Brain microvascular endothelial cell (primary cell): ENCODE measurements around the gene PIEZO1.

Experiments used
- DNase-seq: peaks from one replicate; pipeline ENCODE4 v3.0.0-alpha.2; 2020
- H3K27ac ChIP-seq: fragments of 250-450 bp; sonication (Bioruptor Pico); 2 replicates; pipeline ENCODE4 v1.5.1; 2020; ENCODE audit warnings: mild to moderate bottlenecking, moderate library complexity
- H3K27me3 ChIP-seq: fragments of 250-450 bp; sonication (Bioruptor Pico); replicated peaks from 2 replicates; pipeline ENCODE4 v1.5.1; 2020; ENCODE audit warnings: mild to moderate bottlenecking
- H3K36me3 ChIP-seq: fragments of 250-450 bp; sonication (Bioruptor Pico); replicated peaks from 2 replicates; pipeline ENCODE4 v1.5.1; 2020; ENCODE audit warnings: mild to moderate bottlenecking
- H3K4me3 ChIP-seq: 2 replicates; pipeline ENCODE4 v1.5.1; 2011; ENCODE audit warnings: low read depth, mild to moderate bottlenecking, control low read depth, low read length, moderate library complexity
- in situ Hi-C: cut with HindIII; loops from 2 replicates; pipeline ENCODE4 v1.10.0; 2017; ENCODE audit warnings: low sequenced_read_pairs, low pct_ligation_motif_present
- TF ChIP-seq, protein P1 (sequence below): IDR thresholded peaks from 2 replicates; pipeline ENCODE4 v1.5.1; 2011; ENCODE audit warnings: low read depth, mild to moderate bottlenecking, moderate library complexity, low read length, control low read depth, inconsistent platforms; ENCODE audit errors: missing control alignments

PIEZO1 gene

GRCh38 chr16:88787579-88788314 lies 2.7 kb upstream of the PIEZO1 start:
- H3K27ac ChIP-seq = no peak overlapping the region
- DNase-seq = no peak
- TF ChIP-seq, protein P1, sequence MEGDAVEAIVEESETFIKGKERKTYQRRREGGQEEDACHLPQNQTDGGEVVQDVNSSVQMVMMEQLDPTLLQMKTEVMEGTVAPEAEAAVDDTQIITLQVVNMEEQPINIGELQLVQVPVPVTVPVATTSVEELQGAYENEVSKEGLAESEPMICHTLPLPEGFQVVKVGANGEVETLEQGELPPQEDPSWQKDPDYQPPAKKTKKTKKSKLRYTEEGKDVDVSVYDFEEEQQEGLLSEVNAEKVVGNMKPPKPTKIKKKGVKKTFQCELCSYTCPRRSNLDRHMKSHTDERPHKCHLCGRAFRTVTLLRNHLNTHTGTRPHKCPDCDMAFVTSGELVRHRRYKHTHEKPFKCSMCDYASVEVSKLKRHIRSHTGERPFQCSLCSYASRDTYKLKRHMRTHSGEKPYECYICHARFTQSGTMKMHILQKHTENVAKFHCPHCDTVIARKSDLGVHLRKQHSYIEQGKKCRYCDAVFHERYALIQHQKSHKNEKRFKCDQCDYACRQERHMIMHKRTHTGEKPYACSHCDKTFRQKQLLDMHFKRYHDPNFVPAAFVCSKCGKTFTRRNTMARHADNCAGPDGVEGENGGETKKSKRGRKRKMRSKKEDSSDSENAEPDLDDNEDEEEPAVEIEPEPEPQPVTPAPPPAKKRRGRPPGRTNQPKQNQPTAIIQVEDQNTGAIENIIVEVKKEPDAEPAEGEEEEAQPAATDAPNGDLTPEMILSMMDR = no peak
- no peak overlapping the region for H3K4me3 ChIP-seq
- in situ Hi-C loops = loop anchor here (10.0 kb wide), 1 partner anchor 103 kb away; the partner anchor contains the start of gene SNAI3
- H3K36me3 ChIP-seq = no peaks in the 10 kb centered on the region
- no peaks in the 10 kb centered on the region for H3K27me3 ChIP-seq

DNA sequence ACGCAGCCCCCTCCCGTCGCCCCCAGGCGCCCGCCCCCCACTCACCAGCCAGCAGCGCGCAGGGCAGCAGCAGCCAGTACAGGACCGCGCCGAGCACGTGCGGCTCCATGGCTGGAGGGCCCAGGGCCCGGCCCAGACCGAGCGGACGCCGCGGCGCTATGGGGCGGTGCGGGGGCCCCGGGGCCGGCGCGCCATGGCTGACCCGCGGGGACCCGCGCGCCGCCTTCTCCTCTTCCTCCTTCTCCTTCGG lies 239 bp downstream of the PIEZO1 start:
- peak overlapping the region; percentile 95 for H3K27ac ChIP-seq
- TF ChIP-seq, protein P1 = no peak
- DNase-seq = no peak
- H3K36me3 ChIP-seq = no peaks in the 10 kb centered on the region
- in situ Hi-C loops = loop anchor here (10.0 kb wide), 1 partner anchor 100 kb away; the partner anchor contains the start of gene SNAI3
- H3K4me3 ChIP-seq = peak overlapping the region; percentile 65
- H3K27me3 ChIP-seq = no peaks in the 10 kb centered on the region

DNA sequence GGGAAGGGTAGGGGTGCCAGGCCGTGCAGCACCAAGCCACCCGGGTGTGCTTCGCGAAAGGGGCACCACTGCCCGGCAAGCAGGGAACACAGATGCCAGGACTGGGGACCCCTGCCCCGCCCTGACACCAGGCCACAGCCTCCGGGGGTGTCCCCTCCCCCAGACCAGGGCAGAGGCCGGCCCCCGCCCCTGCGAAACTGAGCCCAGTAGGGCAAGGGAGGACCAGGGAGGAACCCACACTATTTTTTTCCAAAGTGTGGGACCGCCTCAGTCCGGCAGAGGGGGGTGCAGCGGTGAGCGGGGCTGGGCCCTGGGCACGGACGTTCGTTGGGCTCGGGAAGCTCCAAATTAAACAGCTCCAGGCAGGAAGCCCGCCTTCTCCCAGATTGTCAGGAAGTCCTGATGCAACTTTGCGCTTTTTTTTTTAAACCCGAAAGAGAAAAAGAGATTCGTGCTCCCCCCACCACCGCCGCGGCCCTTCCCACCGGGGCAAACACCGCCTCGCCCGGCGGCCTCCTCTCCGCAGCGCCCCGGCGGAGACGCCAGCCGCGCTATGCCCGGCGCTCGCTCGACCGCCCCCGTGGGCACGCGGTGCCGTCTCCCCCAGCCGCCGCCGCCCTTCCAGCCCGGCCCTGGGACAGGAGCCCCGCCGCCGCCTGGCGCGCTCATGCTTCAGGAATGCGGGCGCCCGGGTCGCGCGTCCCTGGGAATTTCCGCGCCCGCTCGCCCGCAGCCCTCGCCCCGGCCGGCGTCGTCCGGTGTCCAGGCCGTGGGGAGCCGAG lies 755 bp downstream of the PIEZO1 start:
- Histone ChIP-seq H3K27ac (peak overlapping the region; percentile 95), H3K4me3 (peak overlapping the region; percentile 65), H3K27me3 (no peaks in the 10 kb centered on the region), H3K36me3 (no peaks in the 10 kb centered on the region)
- peak; percentile 45 for DNase-seq
- TF ChIP-seq, protein P1 = peak; percentile 76
- in situ Hi-C loops = loop anchor here (10.0 kb wide), 1 partner anchor 99 kb away; the partner anchor contains the start of gene SNAI3

DNA sequence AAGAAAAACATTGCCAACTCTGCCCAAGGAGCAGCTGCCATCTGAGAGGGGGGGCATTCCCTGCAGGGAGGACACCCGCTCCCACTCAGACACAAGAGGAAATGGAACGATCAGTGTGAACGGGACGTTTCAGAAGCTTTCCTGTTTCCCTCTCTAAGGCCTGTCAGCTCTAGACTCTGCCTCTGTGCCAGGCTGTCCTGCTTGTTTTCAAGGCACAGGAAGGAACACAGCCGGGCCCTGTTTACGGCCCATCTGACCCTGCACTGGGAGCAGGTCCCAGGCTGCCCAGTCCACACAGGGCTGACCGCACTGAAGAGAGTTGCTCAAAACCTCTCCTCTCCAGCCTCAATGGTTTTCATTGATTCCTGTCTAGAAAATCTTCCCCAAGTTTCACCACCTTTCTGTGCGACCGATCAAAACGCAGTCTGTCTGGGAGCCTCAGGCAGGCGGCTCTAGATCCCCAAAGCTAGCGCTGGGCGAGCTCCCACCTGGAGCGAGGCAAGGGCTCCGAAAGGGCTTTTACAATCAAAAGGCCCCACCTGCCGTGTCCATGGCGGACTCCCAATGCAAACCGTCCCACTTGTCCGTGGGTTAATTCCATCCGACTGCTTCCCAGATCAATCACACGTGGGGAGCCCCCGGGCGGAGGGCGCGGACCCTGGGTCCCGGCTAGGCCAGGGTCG lies 1.5 kb downstream of the PIEZO1 start:
- in situ Hi-C loops = loop anchor here (10.0 kb wide), 1 partner anchor 99 kb away; the partner anchor contains the start of gene SNAI3
- H3K27me3 ChIP-seq = no peaks in the 10 kb centered on the region
- TF ChIP-seq, protein P1 = no peak
- peak overlapping the region; percentile 65 for H3K4me3 ChIP-seq
- no peak for DNase-seq
- peak overlapping the region; percentile 95 for H3K27ac ChIP-seq
- H3K36me3 ChIP-seq = no peaks in the 10 kb centered on the region

DNA sequence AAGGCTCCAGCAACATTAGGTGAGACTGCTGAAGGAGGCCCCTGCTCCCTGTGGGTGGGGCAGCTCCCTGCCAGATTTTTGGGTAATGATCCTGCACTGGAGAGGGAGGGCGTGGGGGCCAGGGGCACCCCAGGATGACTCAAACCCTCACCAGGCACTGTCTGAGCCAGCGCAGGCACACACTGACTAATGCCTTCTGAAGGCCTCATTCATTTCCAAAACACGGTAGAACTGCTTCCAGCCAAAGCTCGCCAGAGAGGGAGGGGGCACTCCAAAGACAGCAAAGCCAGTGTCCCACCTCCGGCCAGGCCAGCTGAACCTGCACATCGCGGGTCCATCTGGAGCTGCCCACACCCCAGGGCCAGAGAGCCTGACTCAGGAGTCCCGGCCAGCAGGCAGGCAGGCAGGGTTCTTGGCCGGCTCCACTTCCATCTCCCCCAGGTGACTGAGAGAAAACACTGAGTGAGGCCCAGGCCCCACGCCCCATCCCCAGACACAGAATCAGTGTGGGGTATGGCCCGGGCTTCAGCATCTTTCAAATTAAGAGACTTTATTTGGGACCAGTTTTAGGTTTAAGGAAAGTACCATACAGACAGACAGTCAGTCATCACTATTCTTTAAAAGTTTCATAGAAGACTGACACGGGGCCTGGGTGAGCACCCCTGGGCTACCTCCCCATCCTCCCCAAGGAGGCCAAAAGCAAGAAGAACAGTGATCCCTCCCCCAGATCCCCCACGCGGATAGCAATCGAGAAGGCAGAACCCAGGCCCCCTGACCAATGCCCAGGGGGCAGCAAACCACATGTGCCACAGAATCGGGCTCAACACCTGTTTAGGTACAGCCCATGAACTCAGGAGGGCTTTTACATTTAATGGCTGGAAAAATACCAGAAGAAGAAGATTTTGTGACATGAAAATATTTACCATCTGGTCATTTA lies 2.3 kb downstream of the PIEZO1 start:
- in situ Hi-C loops = loop anchor here (10.0 kb wide), 1 partner anchor 98 kb away; the partner anchor contains the start of gene SNAI3
- Histone ChIP-seq H3K4me3 (peak overlapping the region; percentile 65), H3K27ac (peak overlapping the region; percentile 95), H3K27me3 (no peaks in the 10 kb centered on the region), H3K36me3 (no peaks in the 10 kb centered on the region)
- DNase-seq = peak; percentile 47
- TF ChIP-seq, protein P1 = no peak
